Measurements from ENCODE around the gene ATP1A1. TPM values are rescaled to one million over a fixed set of nuclear protein-coding genes. Genes with fewer than 3 reads are reported as not detected.

ATP1A1 gene
- total RNA-seq, 1 experiment from 2014 or later: 378 TPM

DNA sequence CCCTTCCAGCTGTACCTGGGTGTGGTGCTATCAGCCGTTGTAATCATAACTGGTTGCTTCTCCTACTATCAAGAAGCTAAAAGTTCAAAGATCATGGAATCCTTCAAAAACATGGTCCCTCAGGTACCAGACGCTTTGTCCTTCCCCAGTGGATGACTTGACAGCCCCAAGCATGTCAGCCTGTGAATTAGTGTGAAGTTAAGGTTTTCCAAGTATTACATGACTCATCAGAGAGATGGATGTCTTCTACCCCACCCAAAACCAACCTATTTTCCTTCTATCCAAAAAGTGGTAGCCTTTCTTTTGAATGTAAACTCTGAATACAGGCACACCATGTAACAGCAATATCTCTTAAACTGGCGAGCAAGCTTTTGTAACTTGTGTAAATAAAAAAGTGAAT, 15.1 kb downstream of the ATP1A1 start:
- Mint-ChIP-seq H3K4me3 (ENCODE audit: unreplicated experiment) (peak overlapping the region; percentile 28), H3K36me3 (ENCODE audit: insufficient read depth, unreplicated experiment) (peaks cover 96% of the 10 kb centered on the region), H3K27ac (ENCODE audit: low read depth, unreplicated experiment) (peak overlapping the region; percentile 75), H3K27me3 (ENCODE audit: insufficient read depth, unreplicated experiment) (no peaks in the 10 kb centered on the region), H3K9me3 (ENCODE audit: unreplicated experiment) (no peaks in the 10 kb centered on the region), H3K4me1 (ENCODE audit: insufficient read depth, unreplicated experiment) (peaks cover 41% of the 10 kb centered on the region)
- TF ChIP-seq, protein P1, sequence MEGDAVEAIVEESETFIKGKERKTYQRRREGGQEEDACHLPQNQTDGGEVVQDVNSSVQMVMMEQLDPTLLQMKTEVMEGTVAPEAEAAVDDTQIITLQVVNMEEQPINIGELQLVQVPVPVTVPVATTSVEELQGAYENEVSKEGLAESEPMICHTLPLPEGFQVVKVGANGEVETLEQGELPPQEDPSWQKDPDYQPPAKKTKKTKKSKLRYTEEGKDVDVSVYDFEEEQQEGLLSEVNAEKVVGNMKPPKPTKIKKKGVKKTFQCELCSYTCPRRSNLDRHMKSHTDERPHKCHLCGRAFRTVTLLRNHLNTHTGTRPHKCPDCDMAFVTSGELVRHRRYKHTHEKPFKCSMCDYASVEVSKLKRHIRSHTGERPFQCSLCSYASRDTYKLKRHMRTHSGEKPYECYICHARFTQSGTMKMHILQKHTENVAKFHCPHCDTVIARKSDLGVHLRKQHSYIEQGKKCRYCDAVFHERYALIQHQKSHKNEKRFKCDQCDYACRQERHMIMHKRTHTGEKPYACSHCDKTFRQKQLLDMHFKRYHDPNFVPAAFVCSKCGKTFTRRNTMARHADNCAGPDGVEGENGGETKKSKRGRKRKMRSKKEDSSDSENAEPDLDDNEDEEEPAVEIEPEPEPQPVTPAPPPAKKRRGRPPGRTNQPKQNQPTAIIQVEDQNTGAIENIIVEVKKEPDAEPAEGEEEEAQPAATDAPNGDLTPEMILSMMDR (IDR thresholded peaks at IDR 0.05; ENCODE audit: unreplicated experiment): no peak
- intact Hi-C loops (cut with micrococcal nuclease): no loop called here
- POLR2A ChIA-PET: interaction anchor here (0.6 to 2.2 kb wide), 3 partner anchors 13 to 97 kb away, joined by 3 to 5 read pairs (median 5); no protein-coding TSS in a partner anchor
- DNase-seq (ENCODE audit: unreplicated experiment): no peak
- no TSS peak for BruUV-seq (replicated peaks)
- CTCF ChIA-PET: interaction anchor here (0.7 to 1.2 kb wide), 2 partner anchors 98 to 236 kb away, joined by 4 to 5 read pairs; no protein-coding TSS in a partner anchor

DNA sequence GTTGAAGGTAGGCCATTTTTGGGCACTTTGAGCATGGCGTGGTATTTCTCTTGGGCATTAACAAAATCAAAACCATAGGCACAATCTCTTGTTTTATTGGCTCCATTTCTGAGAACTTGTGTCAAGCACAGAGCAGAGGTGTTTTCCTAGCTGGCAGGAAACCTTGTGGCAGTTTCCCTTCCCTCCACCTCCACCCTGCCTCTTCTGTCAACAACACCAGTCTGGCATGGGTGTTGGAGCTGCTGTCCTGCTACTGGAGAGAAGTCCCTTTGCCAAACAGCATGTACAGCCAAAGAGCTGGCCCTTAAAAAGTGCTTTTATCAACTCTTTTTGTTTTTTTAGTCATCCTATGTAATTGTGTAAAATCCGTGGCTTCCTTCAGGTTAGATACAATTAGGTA, 16.0 kb downstream of the ATP1A1 start:
- Mint-ChIP-seq H3K27ac (ENCODE audit: low read depth, unreplicated experiment) (peak overlapping the region; percentile 75), H3K4me1 (ENCODE audit: insufficient read depth, unreplicated experiment) (peaks cover 43% of the 10 kb centered on the region)
- CTCF ChIA-PET: no interaction called here

DNA sequence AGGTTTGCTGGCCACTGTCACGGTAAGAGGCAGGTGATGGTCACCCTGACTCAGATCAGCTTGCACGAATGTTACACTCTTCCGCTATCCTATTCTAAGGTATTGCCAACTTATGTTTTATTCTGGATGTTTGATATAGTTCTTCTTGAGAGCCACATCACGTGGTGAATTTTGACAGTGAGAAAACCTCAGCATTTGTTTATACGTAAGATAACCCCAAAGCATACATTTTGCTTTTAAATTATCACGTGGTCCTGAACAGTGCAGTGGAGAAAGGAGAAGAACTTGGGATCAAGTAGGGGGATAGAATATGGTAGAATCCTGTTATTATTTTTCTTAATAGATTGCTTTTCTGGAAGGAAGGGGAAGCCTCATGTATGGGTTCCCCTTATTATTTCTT, 16.6 kb downstream of the ATP1A1 start:
- POLR2A ChIA-PET: interaction anchor here (1.1 to 3.4 kb wide), 2 partner anchors 13 to 15 kb away, joined by 4 to 23 read pairs; partner anchors contain the start of gene ATP1A1
- no peaks in the 10 kb centered on the region for H3K9me3 Mint-ChIP-seq (ENCODE audit: unreplicated experiment)
- no peak overlapping the region for H3K27ac Mint-ChIP-seq (ENCODE audit: low read depth, unreplicated experiment)
- peaks cover 43% of the 10 kb centered on the region for H3K4me1 Mint-ChIP-seq (ENCODE audit: insufficient read depth, unreplicated experiment)
- intact Hi-C loops (cut with micrococcal nuclease): no loop called here
- no TSS peak for BruUV-seq (replicated peaks)
- no peak overlapping the region for H3K4me3 Mint-ChIP-seq (ENCODE audit: unreplicated experiment)
- peaks cover 100% of the 10 kb centered on the region for H3K36me3 Mint-ChIP-seq (ENCODE audit: insufficient read depth, unreplicated experiment)
- no peaks in the 10 kb centered on the region for H3K27me3 Mint-ChIP-seq (ENCODE audit: insufficient read depth, unreplicated experiment)
- CTCF ChIA-PET: interaction anchor here (0.7 to 0.9 kb wide), 4 partner anchors 8 to 185 kb away, joined by 3 read pairs; no protein-coding TSS in a partner anchor
- TF ChIP-seq, protein P1 (IDR thresholded peaks at IDR 0.05; ENCODE audit: unreplicated experiment): no peak
- no peak for DNase-seq (ENCODE audit: unreplicated experiment)

More for the DNA sequence above, 16.0 kb downstream of the ATP1A1 start:
- Mint-ChIP-seq H3K9me3 (ENCODE audit: unreplicated experiment) (no peaks in the 10 kb centered on the region), H3K4me3 (ENCODE audit: unreplicated experiment) (no peak overlapping the region), H3K36me3 (ENCODE audit: insufficient read depth, unreplicated experiment) (peaks cover 100% of the 10 kb centered on the region), H3K27me3 (ENCODE audit: insufficient read depth, unreplicated experiment) (no peaks in the 10 kb centered on the region)
- no peak for DNase-seq (ENCODE audit: unreplicated experiment)
- BruUV-seq (replicated peaks): TSS peak; percentile 59
- intact Hi-C loops (cut with micrococcal nuclease): no loop called here
- TF ChIP-seq, protein P1 (IDR thresholded peaks at IDR 0.05; ENCODE audit: unreplicated experiment): no peak
- POLR2A ChIA-PET: interaction anchor here (0.6 to 2.2 kb wide), 3 partner anchors 13 to 51 kb away, joined by 3 to 5 read pairs (median 4); no protein-coding TSS in a partner anchor

DNA sequence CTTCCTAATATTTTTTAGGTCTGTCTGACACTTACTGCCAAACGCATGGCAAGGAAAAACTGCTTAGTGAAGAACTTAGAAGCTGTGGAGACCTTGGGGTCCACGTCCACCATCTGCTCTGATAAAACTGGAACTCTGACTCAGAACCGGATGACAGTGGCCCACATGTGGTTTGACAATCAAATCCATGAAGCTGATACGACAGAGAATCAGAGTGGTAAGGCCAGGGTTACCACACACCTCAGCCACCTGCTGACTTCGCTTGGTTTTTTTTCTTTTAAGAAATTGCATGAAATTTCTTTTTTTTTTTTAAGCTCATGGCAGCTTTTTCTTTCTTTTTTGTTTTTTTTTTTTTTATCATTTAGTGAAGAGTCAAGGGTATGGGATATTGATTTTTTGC, 17.2 kb downstream of the ATP1A1 start:
- no peaks in the 10 kb centered on the region for H3K9me3 Mint-ChIP-seq (ENCODE audit: unreplicated experiment)

More for the DNA sequence above, 17.2 kb downstream of the ATP1A1 start:
- peaks cover 43% of the 10 kb centered on the region for H3K4me1 Mint-ChIP-seq (ENCODE audit: insufficient read depth, unreplicated experiment)
- intact Hi-C loops (cut with micrococcal nuclease): no loop called here
- no peak overlapping the region for H3K27ac Mint-ChIP-seq (ENCODE audit: low read depth, unreplicated experiment)
- peaks cover 100% of the 10 kb centered on the region for H3K36me3 Mint-ChIP-seq (ENCODE audit: insufficient read depth, unreplicated experiment)
- TF ChIP-seq, protein P1 (IDR thresholded peaks at IDR 0.05; ENCODE audit: unreplicated experiment): no peak
- BruUV-seq (replicated peaks): no TSS peak
- CTCF ChIA-PET: interaction anchor here (0.7 to 1.6 kb wide), 6 partner anchors 9 to 252 kb away, joined by 3 to 6 read pairs (median 3); no protein-coding TSS in a partner anchor
- H3K27me3 Mint-ChIP-seq (ENCODE audit: insufficient read depth, unreplicated experiment): no peaks in the 10 kb centered on the region
- POLR2A ChIA-PET: interaction anchor here (0.6 to 3.4 kb wide), 4 partner anchors 13 to 125 kb away, joined by 3 to 23 read pairs (median 8); partner anchors contain the start of gene ATP1A1
- no peak for DNase-seq (ENCODE audit: unreplicated experiment)
- H3K4me3 Mint-ChIP-seq (ENCODE audit: unreplicated experiment): no peak overlapping the region
